Esophagus squamous epithelium (tissue), 4 donors: ENCODE results near the gene ZAP70.

Source experiments
- CTCF ChIP-seq, 6 experiments: fragments of 450-650 bp in 4 of 6; fragments of 200-600 bp in 2 of 6; sonication (generic) in 2 of 6; IDR thresholded peaks; one replicate each; pipeline ENCODE4 v1.5.1; 2016 to 2019; ENCODE audit warnings: antibody characterized with exemption in 6 of 6, mild to moderate bottlenecking in 4 of 6, moderate library complexity in 4 of 6
- POLR2A ChIP-seq, 4 donors: fragments of 450-650 bp; IDR thresholded peaks; one replicate each; pipeline ENCODE4 v1.6.1; 2017; ENCODE audit warnings: antibody characterized with exemption in 4 of 4, mild to moderate bottlenecking in 4 of 4, moderate library complexity in 3 of 4

DNA sequence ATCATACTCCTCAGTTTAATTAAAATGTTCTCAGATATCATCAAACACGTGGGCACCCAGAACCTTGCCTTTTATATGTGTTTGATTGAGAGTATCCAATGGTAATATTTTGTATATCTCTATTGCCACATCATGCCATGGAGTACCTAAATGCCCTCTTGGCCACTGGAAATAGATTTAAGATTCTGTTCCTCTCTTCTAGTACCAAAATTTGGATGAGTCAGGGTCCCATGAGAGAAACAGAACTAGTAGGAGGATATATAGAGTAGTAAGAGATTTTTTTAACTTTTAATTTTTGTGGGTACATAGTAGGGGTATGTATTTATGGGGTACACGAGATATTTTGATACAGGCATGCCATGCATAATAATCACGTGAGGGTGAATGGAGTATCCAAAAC is 9.6 kb upstream of the ZAP70 start:
- TF ChIP-seq CTCF (IDR thresholded peaks at IDR 0.05) (no peak), POLR2A (IDR thresholded peaks at IDR 0.05) (no peak)
